CD4-positive, alpha-beta T cell treated with Interferon alpha-2 for 1 hour (primary cell): ENCODE measurements around the gene RAB5IF.
"Not testable (repeated sequence)": the region's sequence is repeated elsewhere in the genome, so short reads cannot be mapped to it uniquely, and the experiment has no call there.

ENCODE experiments used
- DNase-seq, 2 donors: peaks; one replicate each; pipeline ENCODE4 v3.0.0-alpha.2; 2020 to 2022

Gene RAB5IF

GRCh38 chr20:36631646-36632045, 26.1 kb downstream of the RAB5IF start:
- DNase-seq = no peak

DNA sequence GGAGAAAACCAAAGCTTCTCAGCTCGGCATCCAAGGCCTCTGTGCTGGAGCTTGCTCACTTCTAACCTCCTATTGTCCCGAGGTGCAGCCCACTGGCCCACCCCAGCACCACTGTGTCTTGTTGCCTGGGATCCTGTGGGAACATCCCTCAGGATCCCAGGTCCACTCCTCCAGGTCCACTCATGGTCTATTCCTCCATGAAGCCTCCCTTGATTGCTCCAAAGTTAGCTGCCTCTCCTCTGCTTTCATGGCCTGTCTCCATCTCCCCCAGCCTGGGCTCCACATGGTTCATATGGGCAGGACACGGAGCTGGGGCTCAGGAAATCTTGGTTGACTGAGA, 26.5 kb downstream of the RAB5IF start:
- DNase-seq = no peak

- DNase-seq = no peak
Measured at GRCh38 chr20:36632487-36633284, 27.1 kb downstream of the RAB5IF start.

DNA sequence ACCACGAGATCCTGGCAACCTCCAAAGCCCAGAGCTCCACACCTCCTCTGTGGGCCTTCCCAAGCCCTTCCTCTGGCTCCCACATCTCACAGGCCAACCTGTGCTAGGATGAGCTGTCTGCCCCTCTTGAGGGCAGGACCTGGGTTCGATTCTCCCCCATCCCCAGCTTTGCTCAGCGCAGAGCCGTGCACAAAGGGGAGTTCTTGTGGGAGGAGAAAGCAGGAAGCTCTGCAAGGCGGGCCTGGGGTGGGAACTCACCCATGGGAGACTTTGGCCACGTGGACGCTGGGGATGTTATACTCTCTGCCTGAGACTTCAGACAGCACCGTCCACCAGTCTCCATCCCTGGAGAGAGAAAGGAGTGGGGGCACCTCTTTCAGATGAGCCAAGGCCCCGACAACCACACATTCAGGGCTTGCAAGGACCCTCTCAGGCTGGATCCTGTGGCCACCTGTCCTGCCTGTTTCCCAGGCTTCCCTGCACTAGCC, 27.8 kb downstream of the RAB5IF start:
- no peak for DNase-seq

DNA sequence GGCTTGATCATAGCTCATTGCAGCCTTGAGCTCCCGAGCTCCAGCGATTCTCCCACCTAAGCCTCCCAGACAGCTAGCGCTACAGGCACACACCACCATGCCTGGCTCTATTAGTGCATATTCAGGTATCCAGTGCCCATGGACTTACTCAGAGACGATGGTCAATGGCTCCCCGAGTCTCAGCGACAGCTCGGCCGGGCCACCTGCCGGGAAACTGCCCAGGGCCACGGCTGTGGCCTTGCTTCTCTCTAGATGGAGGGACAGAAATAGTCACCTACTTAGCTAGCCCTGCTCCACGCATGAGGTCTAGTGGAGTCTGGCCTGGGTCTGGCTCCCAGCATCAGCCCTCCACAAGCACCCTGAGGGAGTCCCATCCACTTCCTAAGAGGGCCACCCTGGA, 28.8 kb downstream of the RAB5IF start:
- no peak for DNase-seq

DNA sequence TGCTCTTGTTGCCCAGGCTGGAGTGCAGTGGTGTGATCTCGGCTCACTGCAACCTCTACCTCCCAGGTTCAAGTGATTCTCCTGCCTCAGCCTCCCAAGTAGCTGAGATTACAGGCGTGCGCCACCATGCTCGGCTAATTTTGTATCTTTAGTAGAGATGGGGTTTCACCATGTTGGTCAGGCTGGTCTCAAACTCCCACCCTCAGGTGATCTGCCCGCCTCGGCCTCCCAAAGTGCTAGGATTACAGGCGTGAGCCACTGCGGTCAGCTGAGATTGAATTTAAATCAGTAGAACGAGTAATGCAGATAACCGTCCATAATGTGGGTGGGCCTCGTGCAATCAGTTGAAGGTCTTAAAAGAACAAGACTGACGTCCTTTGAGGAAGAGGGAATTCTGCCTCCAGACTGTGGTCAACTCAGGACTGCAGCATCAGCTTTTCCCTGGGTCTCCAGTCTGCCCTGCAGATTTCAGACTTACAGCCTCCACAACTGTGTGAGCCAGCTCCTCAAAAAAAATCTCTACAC, 33.4 kb downstream of the RAB5IF start:
- not testable (repeated sequence) for DNase-seq

DNA sequence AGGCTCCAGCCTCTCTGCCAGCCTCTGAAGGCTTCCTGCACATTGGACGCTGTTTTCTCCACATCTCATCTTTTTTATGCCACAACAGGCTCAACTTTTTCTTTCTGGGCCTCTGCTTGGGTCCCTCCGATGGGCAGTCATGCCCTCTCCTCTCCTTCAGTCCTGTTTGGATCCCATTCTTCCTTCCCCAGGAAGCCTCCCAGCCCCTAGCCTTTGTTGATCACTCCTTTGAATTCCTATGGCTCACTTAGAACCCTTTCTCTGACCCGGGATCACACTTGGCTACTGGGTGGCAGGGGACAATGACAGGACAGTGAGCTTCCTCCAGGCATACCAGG, 35.9 kb downstream of the RAB5IF start:
- DNase-seq = no peak

DNA sequence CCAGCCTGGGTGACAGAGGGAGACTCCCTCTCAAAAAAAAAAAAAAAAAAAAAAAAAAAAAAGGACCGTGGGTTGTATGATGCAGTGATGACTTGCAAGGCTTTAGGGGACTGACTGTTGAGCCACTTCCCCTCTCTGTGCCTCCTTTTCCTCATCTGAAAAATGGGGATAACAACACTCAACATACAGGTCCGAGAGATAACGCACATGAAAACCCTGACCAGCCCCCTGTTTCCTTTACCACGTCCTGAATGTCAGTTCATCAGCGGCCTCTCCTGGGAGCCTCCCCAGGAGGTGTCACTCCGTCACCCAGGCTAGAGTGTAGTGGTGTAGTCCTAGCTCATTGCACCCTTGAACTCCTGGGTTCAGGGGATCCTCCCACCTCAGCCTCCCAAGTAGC, 36.6 kb downstream of the RAB5IF start:
- DNase-seq = no peak

- peak; percentile 41 to 75 for DNase-seq
Measured at GRCh38 chr20:36644032-36644705, 38.6 kb downstream of the RAB5IF start.

DNA sequence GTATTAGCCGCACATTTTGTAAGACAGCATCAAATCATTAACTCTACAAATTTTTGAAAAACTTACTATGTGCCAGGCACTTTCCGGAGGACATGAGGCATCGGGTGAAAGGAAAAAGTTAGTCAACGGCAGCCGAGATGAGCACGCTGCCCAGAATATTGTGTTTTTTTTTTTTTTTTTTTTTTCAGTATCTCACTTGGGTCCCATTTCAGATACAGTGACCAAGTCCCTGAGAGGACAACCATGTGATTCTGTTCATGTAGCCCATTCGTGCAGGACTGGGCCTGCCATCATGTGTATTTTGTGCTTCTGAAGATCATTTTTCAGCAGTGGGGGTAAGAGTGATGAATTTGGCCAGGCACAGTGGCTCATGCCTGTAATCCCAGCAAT, 39.1 kb downstream of the RAB5IF start:
- DNase-seq = no peak

DNA sequence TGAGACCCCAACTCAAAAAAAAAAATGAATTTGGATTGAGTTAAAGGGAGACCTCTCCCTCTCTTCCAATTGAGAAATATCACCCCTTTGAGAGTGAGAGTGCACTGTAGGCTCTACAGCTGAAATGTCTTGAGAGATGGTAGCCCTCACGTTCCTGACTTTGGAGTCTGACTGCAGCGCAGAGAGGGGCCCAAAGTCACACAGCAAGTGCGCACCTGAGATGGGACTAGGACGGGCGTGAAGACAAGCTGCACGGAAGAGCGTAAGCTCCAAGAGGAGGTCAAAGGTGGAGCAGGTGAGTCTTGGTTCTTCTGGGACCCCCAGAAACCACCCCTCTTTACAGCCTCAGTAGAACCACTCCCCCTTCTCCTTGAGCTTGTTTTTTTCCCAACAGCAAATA, 39.8 kb downstream of the RAB5IF start:
- no peak for DNase-seq

DNA sequence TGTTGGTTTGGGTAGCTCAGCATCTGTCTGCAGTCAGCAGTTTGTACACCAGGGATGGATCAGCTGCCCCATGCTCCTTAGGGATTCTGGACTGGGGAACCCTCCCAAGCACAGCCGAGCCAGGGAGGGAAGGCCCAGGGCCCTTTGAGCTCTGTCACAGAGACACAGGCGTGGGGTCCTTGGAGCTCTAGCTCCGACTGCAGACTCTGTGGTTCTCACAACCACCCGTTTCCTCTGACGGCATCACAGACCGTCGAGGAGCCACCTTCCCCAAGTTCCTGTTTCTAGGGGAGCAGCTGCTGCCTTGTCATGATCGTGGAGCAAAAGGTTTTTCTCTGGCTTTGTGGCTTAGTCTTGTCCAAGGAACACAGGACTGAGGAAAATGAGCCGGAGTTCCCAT, 40.4 kb downstream of the RAB5IF start, which contains the start of gene SLA2:
SLA2 (minus strand) TSS at position 199 of the 400 bp plus-strand sequence. CDS start 4,861 bp downstream, outside the sequence.
- peak; percentile 67 to 70 for DNase-seq

- no peak for DNase-seq
Measured at GRCh38 chr20:36646678-36647077, 41.1 kb downstream of the RAB5IF start.

GRCh38 chr20:36647196-36648121, 41.9 kb downstream of the RAB5IF start:
- no peak for DNase-seq

DNA sequence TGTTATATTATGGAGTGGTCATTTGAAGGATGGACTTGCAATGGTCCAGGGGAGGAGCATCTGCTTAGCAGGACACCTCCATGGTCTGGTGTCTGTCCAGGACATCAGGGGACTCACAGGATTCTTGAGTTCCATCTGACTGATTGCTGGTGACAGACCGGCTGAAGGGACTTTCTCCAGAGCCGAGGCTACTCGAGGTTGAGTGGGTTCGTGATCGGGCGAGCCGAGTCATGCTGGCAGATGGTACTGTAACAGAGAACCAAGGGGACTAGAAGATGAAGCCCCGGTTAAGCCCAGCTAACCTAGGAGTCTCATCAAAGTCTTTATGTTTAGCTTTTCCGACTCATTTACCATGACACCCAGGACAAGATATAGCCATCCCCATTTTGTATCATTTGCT, 47.9 kb downstream of the RAB5IF start:
- DNase-seq = no peak

GRCh38 chr20:36654506-36654905, 48.9 kb downstream of the RAB5IF start:
- DNase-seq = no peak

DNA sequence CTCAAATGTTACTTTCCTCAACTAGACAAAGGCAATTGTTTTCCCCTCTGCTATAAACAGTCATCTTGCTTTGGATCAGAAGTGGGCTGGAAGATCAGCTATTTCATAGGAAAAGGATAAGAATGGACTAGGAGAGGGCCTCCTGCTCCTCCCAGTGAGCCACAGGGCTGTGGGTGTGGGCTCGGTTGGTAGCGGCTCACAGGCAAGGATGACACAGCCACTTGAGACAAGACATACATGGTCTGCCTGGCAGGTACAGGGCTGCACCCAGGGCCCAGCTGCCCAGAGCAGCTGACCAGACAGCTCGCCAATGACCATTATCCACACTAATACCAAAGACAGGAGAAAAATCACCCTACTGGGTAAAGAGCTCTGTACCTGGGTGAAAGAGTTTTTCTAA, 49.4 kb downstream of the RAB5IF start:
- DNase-seq = no peak

- no peak for DNase-seq
Measured at GRCh38 chr20:36656733-36657132, 51.2 kb downstream of the RAB5IF start.

DNA sequence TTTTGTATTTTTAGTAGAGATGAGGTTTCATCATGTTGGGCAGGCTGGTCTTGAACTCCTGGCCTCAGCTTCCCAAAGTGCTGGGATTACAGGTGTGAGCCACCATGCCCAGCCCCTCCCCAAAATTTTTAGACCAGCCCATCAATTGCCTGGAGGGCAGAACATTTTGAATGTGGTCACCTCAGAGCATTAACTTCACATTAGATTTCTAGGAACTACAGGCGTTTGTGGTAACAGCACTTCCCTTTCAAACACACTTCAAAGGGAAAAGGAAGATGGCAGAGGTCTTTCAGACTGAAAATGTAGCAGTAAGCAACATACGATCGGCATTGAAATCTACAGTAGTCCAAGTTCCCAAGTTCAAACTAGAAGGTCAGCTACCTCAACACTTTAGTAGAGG, 52.7 kb downstream of the RAB5IF start:
- DNase-seq = peak in 1 of 2 donors; percentile 66
